OCI-M2 (cell line): ENCODE measurements around the gene CLTCL1.

Experiments used
- DNase-seq: peaks from one replicate; lab custom pipeline; 2025; ENCODE audit not compliant: unreplicated experiment; lab: John Stamatoyannopoulos, UW

Gene CLTCL1

DNA sequence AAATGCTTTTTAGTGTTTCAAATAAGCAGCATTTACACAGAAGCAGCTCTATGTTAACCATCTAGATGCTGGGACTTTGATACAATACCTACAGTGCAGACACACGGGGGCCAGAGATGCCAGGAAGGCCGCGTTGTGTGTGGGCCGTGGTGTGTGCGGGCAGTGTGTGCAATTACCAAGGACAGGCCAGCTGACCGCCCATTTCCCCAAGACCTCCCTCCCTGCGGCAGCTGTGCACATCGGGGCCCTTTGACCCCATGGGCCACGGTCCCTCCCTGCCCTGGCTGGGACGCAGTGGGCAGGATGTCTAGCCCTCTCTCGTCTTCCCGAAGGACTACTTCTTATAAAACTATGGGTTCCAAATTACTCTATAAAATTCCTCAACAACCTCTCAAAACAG, 38.4 kb downstream of the CLTCL1 start:
- no peak for DNase-seq

DNA sequence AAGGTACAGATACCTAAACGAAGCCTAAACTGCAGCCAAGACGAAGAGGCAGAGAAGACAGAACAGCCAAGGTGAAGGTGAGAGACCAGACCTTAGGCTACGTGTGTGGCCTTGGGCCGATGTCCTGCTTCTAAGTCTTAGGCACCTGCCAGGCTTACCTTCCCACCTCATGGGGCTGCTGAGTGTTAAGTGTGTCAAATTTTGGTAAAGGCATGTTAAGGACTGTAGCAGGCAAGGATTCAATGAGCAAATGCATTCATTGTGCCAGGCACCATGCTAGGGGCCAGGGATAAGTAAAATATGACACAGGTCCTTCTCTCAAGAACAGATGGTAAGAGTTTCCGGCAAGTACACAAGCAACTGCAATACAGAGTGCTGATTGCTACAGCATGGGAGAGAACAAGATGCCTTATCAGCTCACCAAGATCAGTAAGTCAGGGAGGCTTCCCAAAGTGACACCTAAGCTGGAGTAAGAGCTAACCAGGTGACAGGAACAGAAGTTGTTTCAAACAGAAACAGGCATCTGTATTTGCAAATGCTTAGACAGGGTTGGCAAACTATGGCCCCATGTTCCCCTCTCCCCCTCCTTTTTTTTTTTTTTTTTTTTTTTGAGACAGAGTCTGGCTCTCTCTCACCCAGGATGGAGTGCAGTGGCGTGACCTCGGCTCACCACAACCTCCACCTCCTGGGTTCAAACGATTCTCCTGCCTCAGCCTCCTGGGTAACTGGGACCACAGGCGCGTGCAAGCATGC, 46.7 kb downstream of the CLTCL1 start:
- no peak for DNase-seq

DNA sequence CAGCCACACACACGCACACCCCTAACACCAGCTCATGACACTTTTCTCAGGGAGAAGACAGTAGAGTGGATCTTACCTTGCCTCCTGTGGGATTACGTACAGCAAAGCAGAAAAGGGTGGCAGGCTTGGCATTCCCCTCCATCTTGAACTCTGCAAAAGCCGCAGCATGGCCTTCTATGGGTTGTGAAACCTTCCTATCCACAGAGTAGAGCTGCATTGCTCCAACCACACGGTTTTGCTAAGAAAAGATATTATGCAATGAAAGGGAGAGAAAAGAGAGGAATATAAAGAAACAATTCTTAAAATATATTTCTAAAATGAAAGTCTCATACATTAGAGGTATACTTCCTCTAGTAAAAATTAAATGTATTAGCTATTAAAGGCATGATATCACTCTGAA, 48.8 kb downstream of the CLTCL1 start:
- DNase-seq, result no peak

DNA sequence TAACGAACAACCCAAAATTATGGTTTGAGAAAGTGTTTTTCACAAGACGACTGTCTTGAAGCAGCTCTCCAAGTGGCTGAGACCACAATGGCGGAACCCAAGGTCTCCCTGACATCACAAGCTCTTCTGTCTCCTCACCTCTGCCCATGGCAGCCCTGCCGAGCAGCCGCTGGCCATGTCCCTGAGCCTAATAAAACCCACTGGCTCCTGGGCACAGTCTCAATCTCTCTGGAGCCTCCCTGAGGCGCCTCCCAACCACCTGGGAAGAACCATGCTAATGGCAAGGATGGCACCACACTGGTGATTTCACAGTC, 50.0 kb downstream of the CLTCL1 start:
- DNase-seq, result no peak

DNA sequence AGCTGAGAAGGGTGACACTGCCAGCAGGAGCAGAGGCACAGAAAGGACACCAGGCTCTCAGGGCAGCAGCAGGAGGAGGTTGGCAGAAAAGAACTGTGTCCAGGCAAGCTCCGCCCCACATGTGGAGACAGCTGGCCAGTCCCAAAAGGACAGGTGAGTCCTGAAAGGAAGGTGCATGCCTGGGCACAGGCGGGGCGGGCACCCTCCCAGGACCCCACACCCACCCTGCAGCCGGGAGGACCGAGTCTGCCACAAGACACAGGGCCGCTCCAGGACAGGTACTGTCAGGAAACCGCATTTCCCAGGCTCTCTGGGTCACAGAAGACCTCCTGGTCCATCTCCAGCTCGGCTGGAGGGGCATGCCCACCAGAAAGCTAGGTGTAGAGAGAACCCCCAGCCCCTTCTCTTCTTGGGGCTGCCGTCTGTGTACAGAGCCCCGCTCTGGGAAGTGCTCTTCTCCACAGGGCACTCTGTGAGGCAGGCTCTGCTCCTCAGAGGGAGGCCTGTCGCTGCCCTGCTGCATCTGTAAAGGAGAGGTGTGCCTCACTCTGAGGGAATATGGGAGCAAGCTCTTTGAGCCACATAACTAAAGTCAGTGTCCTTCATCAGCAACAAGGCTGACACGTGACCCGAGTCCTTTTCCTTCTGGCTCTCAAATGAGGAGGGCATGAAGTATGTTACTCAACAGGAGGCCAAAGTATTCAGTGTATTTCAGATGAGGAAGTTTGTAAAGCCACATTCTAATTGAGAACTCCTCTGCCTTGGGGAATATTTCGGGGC, 50.5 kb downstream of the CLTCL1 start:
- no peak for DNase-seq

DNA sequence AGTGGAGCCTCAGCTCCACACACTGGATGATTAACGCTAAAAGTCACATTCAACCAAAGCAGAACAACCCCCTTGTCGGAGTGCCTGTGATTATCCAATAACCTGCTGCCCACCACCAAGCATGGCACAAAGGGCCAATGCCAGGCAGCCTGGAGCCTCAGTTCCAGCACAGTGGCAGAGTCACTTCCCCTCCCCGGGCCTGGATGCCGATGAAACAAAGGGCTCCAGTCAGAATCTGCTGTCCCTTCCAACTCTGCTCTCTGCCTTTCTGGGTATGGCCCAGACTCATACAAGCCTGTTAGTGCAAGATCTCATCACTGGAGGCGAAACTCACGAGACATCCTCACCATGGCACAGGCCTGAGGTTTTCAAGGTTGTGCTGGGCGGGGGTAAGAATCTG, 52.1 kb downstream of the CLTCL1 start:
- DNase-seq, result no peak

DNA sequence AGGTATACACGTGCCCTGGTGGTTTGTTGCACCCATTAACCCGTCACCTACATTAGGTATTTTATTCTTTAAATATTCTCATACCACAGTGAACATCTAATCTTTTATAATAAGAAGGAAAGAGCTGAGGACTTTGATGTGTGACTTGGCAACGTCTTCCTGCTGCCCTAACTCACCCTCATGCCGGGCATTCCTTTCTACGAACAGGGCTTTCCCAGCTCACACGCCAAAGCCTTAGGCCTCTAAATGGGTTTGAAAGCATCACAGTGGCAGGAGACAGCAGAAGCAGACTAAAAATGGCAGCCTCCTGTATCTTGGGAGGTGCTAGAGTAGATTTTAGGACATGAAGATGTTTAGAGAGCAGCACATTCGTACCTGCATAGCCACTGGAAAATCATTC, 52.6 kb downstream of the CLTCL1 start:
- no peak for DNase-seq

DNA sequence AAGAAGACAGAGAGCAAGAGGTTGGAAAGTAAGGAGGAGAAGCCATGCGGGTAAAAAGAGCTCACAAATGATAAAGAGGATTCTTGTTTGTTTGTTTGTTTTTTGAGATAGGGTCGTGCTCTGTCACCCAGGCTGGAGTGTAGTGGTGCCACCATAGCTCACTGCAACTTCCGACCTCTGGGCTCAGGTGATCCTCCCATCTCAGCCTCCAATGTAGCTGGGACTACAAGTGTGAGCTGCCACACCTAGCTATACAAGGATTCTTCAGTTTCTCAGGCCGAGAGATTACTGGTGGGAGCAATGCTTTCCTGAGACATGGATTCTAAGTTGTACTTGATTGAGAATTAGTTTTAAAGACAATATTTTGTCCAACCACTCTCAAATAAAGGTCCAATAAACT, 55.6 kb downstream of the CLTCL1 start:
- no peak for DNase-seq

DNA sequence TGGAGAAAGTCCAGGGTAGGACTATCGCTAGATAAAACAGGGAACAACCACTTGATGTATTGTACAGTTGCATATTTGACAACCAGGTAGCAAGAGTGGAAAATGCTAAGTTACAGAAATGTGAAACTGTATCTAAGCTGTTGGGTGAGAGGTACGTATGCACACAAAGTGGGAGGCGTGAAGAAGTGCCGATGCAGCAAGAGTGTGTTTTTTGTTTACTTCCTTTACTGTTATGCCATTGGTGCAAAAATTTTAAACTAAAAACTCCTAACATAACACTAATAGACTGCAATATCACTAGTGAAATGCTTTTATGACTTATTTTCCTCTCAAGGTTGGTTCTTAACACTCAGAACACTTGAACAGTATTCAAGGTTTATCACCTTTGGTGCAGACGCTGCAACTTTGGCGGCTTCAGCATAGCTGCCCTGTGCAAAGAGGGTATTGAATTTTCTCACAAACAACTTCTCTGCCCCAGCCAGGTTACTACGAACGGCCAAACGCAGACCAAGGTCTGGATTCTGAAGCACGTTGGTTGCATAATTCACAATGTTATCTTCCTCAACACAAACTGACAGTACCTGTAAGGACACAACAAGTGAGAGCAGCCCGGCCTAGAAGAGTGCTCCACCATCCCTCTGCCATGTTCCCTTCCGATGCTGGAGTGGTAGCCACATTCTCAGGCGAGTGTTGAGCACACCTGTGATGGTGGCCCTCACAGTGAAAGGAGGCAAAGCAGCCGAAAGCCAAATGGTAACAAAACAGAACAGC, 57.2 kb downstream of the CLTCL1 start:
- DNase-seq, result no peak

DNA sequence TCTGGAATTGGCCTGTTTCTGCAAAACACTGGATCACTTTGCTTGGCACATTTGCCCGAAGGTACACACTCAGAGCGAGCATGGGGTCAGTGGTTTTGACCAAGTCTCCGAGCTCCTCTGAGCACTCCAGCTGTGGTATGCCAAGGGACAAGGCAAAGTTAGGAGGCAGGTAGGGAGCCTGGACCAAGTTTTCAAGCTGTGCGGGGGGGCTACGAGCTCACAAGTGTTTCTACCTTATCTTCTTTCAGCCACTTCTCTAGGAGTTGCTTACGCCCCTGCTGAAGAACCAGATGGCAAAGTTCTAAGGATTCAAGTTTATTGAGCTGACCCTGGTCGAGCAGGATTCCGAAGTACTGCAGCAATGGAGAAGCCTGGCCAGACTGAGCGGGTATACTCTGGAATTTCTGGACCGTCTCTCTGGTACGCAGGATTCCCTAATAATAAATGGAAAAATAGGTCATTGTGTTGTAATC, 58.3 kb downstream of the CLTCL1 start:
- DNase-seq, result no peak

DNA sequence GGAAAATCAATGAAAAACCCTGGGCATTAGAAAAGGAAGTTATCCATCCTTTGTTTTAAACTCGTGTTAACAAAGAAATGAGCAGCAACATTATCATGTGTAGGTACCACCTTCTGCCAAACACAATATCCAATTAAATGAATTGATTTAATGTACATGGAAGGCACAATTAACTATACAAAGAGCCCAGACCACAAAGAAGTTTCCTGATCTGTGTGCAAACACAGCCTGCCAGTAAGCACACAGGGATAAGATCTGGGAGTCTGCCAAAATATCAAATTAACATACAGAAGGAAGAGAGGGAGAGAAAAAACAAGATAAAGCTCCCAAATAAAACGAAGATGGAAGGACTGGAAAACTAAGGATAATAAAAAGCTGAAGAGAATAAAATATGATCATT, 58.9 kb downstream of the CLTCL1 start:
- DNase-seq, result no peak

DNA sequence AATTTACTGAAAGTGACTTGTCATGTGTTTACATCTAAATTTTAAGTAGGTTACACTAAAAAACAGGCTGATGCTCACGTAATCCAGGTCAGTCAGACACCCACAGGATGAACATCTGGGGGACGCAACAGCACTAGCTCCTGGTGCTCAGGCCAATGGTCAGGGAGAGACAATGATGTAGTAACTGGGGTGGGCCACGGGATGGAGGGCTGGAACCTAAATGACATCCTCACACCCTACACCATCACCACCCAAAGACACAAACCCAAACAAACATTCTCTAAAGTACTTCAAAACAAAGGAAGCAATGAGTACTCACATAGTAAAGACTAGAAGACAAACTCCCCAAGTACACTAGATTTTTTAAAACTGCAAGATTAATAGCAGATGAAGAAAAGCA, 59.5 kb downstream of the CLTCL1 start:
- DNase-seq, result no peak

DNA sequence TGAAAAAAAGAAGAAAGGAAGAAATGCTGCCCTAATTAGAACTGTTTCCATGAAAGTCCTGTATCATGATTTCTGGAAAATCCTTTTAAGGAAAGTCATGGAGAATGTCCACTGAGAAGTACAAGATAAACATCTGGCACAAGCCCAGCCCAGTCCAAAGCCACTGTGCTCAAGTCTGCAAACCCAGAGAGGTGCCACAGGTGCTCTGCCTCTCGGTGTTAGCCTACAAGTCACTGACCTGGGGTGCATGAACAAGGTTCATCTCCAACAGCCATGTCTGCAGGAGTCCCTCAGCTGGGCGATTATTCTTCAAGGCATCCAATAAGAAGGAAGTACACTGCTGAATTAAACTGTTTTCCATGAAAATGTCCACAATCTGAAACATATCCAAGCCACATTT, 61.9 kb downstream of the CLTCL1 start:
- DNase-seq, result no peak

DNA sequence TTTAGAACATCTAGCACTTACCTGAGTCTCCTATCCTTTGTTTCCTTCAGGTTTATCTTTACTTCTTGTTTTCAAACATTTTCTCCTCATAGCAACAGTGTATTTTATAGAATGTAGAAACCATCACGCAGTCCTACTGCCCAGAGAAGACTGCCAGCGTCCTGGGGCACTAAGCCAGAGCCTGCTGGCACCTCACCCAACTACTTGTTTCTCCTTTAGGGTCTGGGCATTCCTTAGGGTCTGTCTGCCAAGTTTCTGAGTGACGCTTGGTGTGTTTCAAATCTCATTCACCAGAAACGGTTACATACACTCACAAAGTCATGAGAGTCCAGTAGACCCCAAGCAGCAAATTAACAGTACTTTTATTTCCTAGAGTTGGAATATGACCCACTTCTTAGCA, 63.3 kb downstream of the CLTCL1 start:
- no peak for DNase-seq

DNA sequence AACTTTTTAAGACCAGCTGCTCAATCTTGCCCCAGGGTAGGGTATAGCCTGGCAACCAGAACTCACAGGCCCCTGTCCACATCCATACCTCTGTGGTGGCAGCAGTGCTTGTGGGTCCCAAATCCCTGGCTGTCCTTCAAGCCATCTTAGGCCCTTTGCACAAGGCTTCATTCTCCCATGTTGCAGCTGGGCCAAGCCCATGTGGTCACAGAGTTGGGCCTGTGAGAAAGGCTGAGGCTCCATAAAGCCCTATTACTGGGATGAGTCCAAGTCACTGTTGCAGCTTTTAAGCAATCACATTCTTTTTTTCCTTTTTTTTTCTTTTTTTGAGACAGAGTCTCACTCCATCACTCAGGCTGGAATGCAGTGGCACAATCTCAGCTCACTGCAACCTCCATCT, 65.1 kb downstream of the CLTCL1 start:
- DNase-seq, result no peak

DNA sequence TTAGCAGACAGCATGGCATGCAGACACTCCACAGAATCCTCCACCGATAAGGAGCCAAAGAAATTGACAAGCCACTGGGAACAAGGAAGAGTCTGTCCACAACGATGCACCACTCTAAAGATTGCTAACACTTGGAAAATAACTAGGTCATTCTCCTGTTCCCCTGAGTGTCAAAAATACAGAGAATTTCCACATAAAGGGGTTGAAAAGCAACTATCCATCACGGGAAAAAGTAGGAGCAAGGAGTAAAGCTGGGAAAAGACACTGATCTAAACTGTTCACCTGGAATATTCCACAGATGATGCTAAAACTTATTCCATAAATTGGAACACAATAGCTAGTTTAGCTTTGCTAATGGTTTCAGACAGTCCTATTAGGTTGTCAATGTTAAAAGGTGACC, 66.0 kb downstream of the CLTCL1 start:
- no peak for DNase-seq

DNA sequence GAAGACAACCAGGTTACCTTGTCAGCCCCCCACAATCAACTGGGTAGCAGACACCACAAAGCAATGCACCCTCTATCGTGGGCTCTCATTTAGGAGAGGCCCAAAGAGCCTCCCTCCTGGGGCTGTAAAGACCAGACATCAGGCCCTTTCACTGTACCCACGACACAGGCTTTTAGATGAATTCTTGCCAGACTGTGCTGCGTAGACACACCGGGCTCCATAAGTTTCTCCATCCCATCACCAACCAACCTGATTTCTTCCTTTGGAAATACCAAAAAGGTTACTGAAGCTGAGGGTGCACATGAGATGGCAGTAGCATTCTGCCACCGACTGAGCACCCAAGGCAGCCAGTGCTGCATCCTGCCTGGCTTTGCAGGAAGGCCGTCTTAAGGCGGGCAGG, 66.5 kb downstream of the CLTCL1 start:
- DNase-seq, result no peak

DNA sequence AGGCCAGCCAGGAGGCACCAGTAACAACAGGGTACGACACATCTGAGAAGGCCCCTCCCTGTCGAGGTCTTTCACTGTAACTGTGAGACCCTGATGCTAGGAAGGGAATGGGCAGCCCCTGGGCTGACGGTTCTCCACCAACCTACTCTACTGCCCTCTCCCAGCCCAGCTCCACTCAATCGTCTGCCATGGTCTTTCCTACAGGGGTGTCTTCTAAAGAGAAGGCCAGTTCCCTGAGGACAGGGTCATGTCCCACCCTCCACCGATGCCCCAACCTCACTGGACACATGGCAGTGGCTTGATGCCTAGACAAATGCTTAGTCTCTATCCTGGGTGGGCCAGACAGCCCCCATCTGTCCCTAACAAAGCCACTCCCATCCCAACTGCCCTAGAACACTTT, 67.0 kb downstream of the CLTCL1 start:
- DNase-seq, result no peak

DNA sequence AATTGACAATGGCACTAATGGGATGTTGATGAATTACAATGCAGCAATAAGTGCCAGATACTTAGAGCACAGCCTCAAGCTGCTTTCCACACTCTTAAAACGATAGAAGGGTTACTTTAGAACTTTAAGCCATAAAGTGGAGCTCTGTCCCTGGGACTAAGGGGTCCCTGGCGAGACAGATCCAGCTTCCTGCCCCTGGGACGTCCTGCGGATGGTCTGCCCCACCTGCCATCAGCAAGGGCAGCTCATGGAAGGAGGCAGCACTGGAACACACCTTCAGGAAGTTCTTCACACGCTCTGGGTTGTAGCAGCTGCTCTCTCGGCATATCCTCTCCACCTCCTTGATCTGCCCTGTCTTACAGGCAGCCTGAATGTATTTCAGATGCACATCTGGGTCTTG, 67.9 kb downstream of the CLTCL1 start:
- no peak for DNase-seq

DNA sequence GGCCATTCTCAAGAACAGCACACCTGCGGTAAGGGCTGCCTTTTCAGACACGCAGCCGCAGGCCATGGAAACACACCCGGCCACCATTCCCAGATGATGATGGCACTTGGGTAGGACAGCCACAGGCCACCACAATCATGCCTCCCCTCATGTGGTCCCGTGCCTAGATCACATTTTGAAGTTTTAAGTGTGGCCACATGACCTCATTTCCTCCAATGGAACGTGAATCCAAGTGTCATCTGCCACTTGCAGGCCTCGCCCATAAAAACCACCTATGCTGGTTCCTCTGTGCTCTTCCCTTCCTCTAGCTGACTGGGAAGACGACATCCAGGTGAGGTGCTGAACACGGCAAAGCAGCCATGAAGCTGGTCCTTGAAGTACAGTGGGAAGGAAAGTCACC, 68.4 kb downstream of the CLTCL1 start:
- no peak for DNase-seq

DNA sequence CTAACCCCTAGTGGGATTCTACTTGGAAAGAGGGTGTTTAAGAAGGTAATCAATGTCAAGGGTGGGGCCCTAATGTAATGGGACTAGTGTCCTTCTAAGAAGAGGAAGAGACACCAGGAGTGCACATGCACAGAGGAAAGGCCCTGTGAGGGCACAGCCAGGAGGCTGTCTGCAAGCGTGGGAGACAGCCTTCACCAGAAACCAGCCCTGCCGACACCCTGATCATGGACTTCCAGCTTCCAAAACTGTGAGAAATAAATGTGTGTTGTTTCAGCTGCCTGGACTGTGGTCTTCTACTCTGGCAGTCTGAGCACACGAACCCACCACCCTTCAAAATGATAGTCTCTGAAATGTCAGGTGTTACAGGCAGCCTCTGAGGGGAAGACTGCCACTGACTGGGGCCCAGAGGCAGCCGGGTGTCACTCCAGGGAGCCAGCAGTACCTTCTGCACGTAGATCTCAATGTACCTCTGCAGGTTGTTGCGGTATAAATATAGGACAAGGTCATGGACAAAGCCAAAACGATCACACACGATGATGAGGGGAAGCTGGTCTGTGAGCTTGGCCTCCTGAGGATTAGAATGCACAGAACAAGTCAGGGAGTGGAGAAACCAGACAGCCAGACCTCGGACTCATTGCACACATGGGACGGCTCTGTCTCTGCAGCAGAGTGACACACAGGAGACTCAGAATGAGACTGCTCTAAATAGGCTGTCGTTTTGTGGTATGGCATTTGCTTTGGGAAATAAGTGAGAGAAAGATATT, 69.1 kb downstream of the CLTCL1 start:
- no peak for DNase-seq
